Measurements from ENCODE around the gene ADRB2. TPM values are rescaled to one million over a fixed set of nuclear protein-coding genes. Genes with fewer than 3 reads are reported as not detected.

Gene ADRB2
- polyA plus RNA-seq, 3 donors, result 6.8 to 10.9 (median 10.8) TPM

Other genes with a start within 250 kb of the ADRB2 start
- gene HTR4, start 172.1 kb upstream of the ADRB2 start, polyA plus RNA-seq, result not detected
- under 1 TPM; 0.01 to 0.30 (median 0.14) TPM for gene SH3TC2, start 236.5 kb downstream of the ADRB2 start, polyA plus RNA-seq

All from CD14-positive monocyte (primary cell).